Smooth muscle cell (in vitro differentiated cells): Measurements from ENCODE around the gene MGAT3. TPM values are rescaled to one million over a fixed set of nuclear protein-coding genes. Genes with fewer than 3 reads are reported as not detected.

Source experiments
- DNase-seq: peaks from one replicate; lab custom pipeline; 2025; ENCODE audit not compliant: unreplicated experiment; lab: John Stamatoyannopoulos, UW
- H2AFZ ChIP-seq: fragments of 200-600 bp; sonication (generic); 2 replicates; pipeline ENCODE4 v1.6.0; 2016; ENCODE audit warnings: antibody characterized with exemption, low read depth, mild to moderate bottlenecking
- H3F3A ChIP-seq: fragments of 200-600 bp; sonication (generic); 2 replicates; pipeline ENCODE4 v1.6.0; 2017; ENCODE audit warnings: antibody characterized with exemption, low read depth
- H3K27ac ChIP-seq: fragments of 200-600 bp; sonication (generic); 2 replicates; pipeline ENCODE4 v1.5.1; 2016; ENCODE audit warnings: low read depth, mild to moderate bottlenecking
- H3K27me3 ChIP-seq: fragments of 200-600 bp; sonication (generic); 2 replicates; pipeline ENCODE4 v1.6.1; 2016; ENCODE audit warnings: low read depth, mild to moderate bottlenecking
- H3K36me3 ChIP-seq: fragments of 200-600 bp; sonication (generic); 2 replicates; pipeline ENCODE4 v1.5.1; 2016; ENCODE audit warnings: low read depth
- H3K4me1 ChIP-seq: fragments of 200-600 bp; sonication (generic); 2 replicates; pipeline ENCODE4 v1.5.1; 2016; ENCODE audit warnings: low read depth
- H3K4me2 ChIP-seq: fragments of 200-600 bp; sonication (generic); 2 replicates; pipeline ENCODE4 v1.6.0; 2016; ENCODE audit warnings: mild to moderate bottlenecking
- H3K4me3 ChIP-seq: fragments of 200-600 bp; sonication (generic); 2 replicates; pipeline ENCODE4 v1.5.1; 2016; ENCODE audit warnings: mild to moderate bottlenecking
- H3K79me2 ChIP-seq: fragments of 200-600 bp; sonication (generic); 2 replicates; pipeline ENCODE4 v1.6.0; 2016; ENCODE audit warnings: low read depth, mild to moderate bottlenecking
- H3K9ac ChIP-seq: fragments of 200-600 bp; sonication (generic); 2 replicates; pipeline ENCODE4 v1.6.0; 2016; ENCODE audit warnings: low read depth
- H3K9me3 ChIP-seq: fragments of 200-600 bp; sonication (generic); replicated peaks from 2 replicates; pipeline ENCODE4 v1.5.1; 2016; ENCODE audit warnings: low read depth
- H4K20me1 ChIP-seq: fragments of 200-600 bp; sonication (generic); 2 replicates; pipeline ENCODE4 v1.6.0; 2016; ENCODE audit warnings: low read depth
- CTCF ChIP-seq: fragments of 200-600 bp; sonication (generic); IDR thresholded peaks from 2 replicates; pipeline ENCODE4 v1.5.1; 2017; ENCODE audit warnings: borderline replicate concordance, mild to moderate bottlenecking, antibody characterized with exemption; ENCODE audit not compliant: insufficient read depth, poor library complexity, severe bottlenecking
- WGBS: methylation state at CpG from one replicate; pipeline ENCODE4 v1.1.7; 2016; ENCODE audit warnings: low lambda C conversion rate; 5-methylcytosine and 5-hydroxymethylcytosine counted together
- polyA plus RNA-seq: library from polyadenylated mRNA; unstranded; fragments of >200 nt; fragmentation: Nextera tagmentation; extraction: Ambion mirVana; gene quantifications from 2 replicates; pipeline ENCODE4 v1.2.1, GENCODE V29; 2016
- total RNA-seq: library from RNA; depleted of rRNA; stranded (reverse); fragments of >200 nt; gene quantifications from 2 replicates; pipeline ENCODE4 v1.2.3, GENCODE V29; 2014

The MGAT3 gene
- total and polyA plus RNA-seq, 2 experiments from 2014 or later: 3.9 to 7.8 TPM

- Histone ChIP-seq H4K20me1 (peaks cover 84% of the 10 kb centered on the region), H3K4me1 (peaks cover 51% of the 10 kb centered on the region), H3K27me3 (no peaks in the 10 kb centered on the region), H3K79me2 (peaks cover 10% of the 10 kb centered on the region), H2AFZ (no peak overlapping the region), H3K4me3 (no peak overlapping the region), H3K36me3 (no peaks in the 10 kb centered on the region), H3K9me3 (no peaks in the 10 kb centered on the region), H3K27ac (peak overlapping the region; percentile 53), H3K4me2 (peak overlapping the region; percentile 63), H3F3A (peaks cover 24% of the 10 kb centered on the region), H3K9ac (no peak overlapping the region)
- TF ChIP-seq CTCF: no peak
- DNase-seq: no peak
- 31% methylated on average over 18 of the region's 19 CpGs for WGBS
Measured at GRCh38 chr22:39472570-39473556, 16.1 kb downstream of the MGAT3 start.

- TF ChIP-seq CTCF: no peak
- Histone ChIP-seq H4K20me1 (peaks cover 84% of the 10 kb centered on the region), H3K9ac (no peak overlapping the region), H3K4me2 (peak overlapping the region; percentile 71), H3K4me3 (no peak overlapping the region), H3K79me2 (peaks cover 12% of the 10 kb centered on the region), H3K27ac (peak overlapping the region; percentile 71), H3K9me3 (no peaks in the 10 kb centered on the region), H3K27me3 (no peaks in the 10 kb centered on the region), H2AFZ (no peak overlapping the region), H3K36me3 (no peaks in the 10 kb centered on the region), H3F3A (peaks cover 24% of the 10 kb centered on the region), H3K4me1 (peaks cover 51% of the 10 kb centered on the region)
- DNase-seq: no peak
- 95% methylated on average over 5 of the region's 5 CpGs for WGBS
Measured at GRCh38 chr22:39473851-39474250, 17.0 kb downstream of the MGAT3 start.

- H3K79me2 ChIP-seq: peaks cover 18% of the 10 kb centered on the region
- no peak for DNase-seq
- H3F3A ChIP-seq: peaks cover 24% of the 10 kb centered on the region
- peak overlapping the region; percentile 71 for H3K4me2 ChIP-seq
- peaks cover 51% of the 10 kb centered on the region for H3K4me1 ChIP-seq
- peaks cover 85% of the 10 kb centered on the region for H4K20me1 ChIP-seq
- H3K27ac ChIP-seq: peak overlapping the region; percentile 71
- H3K36me3 ChIP-seq: no peaks in the 10 kb centered on the region
- no peak overlapping the region for H3K4me3 ChIP-seq
- no peaks in the 10 kb centered on the region for H3K9me3 ChIP-seq
- no peak for TF ChIP-seq CTCF
- H3K9ac ChIP-seq: no peak overlapping the region
- H2AFZ ChIP-seq: no peak overlapping the region
- 11% methylated on average over 11 of the region's 11 CpGs for WGBS
- no peaks in the 10 kb centered on the region for H3K27me3 ChIP-seq
Measured at GRCh38 chr22:39474351-39475111, 17.7 kb downstream of the MGAT3 start.
